ENCODE data around the gene UBXN6.

The UBXN6 gene

GRCh38 chr19:4477034-4477801 is 19.6 kb upstream of the UBXN6 start:
- no peak overlapping the region for H3K27ac Mint-ChIP-seq
- no peaks in the 10 kb centered on the region for H3K9me3 Mint-ChIP-seq
- H3K36me3 Mint-ChIP-seq (ENCODE audit: low read depth) = peaks cover 8% of the 10 kb centered on the region
- peaks cover 13% of the 10 kb centered on the region for H3K4me1 Mint-ChIP-seq (ENCODE audit: low read depth)
- H3K27me3 Mint-ChIP-seq (ENCODE audit: low read depth) = no peaks in the 10 kb centered on the region
- no peak overlapping the region for H3K4me3 Mint-ChIP-seq

DNA sequence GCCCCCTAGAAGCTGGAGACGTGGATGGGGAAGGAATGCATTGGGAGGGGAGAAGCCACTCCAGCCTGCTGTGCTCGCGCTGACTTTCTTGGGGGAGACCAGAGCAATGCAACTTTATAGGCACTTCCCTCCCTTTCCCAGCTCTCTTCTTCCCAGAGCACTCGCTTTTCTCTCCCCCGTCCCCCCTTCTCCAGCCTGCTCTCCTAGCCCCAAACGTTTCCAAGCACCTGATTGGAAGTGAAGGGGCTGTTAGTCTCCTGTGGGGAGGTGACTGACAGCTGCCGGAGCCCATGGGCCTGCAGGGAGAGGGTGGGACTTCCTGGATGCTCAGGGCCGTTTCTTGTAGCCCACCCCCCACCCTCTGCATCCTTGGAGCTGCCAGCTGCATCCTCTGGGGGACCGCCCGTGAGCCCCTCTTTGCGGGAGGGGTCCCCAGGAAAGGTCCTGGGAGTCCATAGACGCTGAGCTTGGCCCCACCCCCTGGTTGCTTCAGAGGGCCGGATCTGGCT is 17.0 kb upstream of the UBXN6 start:
- H3K27me3 Mint-ChIP-seq (ENCODE audit: low read depth) = no peaks in the 10 kb centered on the region
- H3K36me3 Mint-ChIP-seq (ENCODE audit: low read depth) = peaks cover 8% of the 10 kb centered on the region
- no peaks in the 10 kb centered on the region for H3K9me3 Mint-ChIP-seq
- H3K4me3 Mint-ChIP-seq = peak overlapping the region; percentile 85
- H3K27ac Mint-ChIP-seq = peak overlapping the region; percentile 70
- H3K4me1 Mint-ChIP-seq (ENCODE audit: low read depth) = peaks cover 17% of the 10 kb centered on the region

DNA sequence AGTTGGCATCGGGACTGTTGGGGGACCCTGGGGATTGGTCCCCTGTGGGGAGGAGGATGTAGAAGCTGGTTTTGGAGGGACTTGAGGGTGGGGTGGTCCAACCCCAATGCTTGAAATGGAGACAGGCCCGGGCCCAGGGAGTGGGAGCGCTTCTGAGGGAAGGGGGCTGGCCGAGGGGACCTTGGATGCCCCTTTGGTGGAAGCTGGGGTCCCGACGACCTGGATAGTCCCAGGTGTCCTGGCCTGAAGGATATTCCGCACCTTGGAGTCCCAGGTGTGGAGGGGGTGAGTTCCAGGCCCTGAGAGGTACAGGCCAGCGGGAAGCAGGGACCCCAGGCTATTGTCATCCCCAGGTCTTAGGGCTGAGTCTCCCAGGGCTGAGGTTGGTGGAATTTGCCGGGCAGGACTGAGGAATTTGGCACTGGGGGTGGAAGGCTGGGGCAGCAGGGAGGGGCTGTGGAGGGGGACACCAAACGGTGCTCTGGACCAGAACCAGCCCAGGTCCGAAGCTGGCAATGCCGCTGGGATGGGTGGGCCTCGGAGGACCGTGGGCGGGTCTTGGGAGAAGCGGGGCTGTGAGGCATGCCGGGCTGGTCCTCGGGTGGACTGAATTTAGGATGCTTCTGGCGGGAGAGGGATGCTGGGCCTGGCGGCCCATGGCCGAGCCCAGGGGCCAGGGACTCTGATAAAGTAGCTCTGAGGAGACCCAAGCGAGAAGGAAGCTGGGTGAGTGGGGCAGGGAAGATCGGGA is 16.3 kb upstream of the UBXN6 start:
- H3K27ac Mint-ChIP-seq = peak overlapping the region; percentile 70
- peak overlapping the region; percentile 85 for H3K4me3 Mint-ChIP-seq
- no peaks in the 10 kb centered on the region for H3K27me3 Mint-ChIP-seq (ENCODE audit: low read depth)
- peaks cover 17% of the 10 kb centered on the region for H3K4me1 Mint-ChIP-seq (ENCODE audit: low read depth)
- H3K36me3 Mint-ChIP-seq (ENCODE audit: low read depth) = peaks cover 8% of the 10 kb centered on the region
- no peaks in the 10 kb centered on the region for H3K9me3 Mint-ChIP-seq

DNA sequence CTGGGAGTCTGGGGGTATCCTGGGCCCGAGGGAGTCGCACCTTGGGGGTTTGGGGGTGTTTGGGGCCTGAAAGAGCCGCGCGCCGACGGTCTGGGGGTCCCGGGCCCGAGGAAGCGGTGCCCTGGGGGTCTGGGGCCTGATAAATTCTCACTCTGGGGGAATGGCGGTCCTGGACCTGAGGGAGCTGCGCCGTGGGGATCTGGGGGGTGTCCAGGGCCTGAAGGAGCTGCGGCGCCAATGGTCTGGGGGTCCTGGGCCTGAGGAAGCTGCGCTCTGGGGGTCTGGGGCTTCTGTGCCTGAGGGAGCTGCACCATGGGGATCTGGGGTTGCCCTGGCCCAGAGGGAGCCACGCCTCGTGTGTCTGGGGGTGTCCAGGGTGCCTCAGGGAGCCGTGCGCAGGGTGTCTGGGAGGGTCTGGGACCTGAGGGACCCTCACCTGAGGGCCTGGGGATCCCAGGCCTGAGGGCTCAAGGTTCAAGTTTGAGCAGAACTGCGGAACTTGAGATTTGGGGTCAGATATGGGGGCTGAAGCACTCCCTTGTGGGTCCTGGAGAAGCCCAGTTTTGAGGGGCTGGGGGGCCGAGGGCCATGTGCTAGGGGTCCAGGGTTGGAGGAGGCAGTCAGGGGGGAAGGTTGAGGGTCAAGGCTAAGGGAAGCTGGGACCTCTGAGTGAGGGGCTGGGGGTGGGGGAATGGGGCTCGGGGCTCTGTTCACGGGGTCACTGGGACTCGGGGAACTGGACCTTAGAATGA is 15.6 kb upstream of the UBXN6 start:
- no peaks in the 10 kb centered on the region for H3K9me3 Mint-ChIP-seq
- peak overlapping the region; percentile 85 for H3K4me3 Mint-ChIP-seq
- no peaks in the 10 kb centered on the region for H3K27me3 Mint-ChIP-seq (ENCODE audit: low read depth)
- H3K4me1 Mint-ChIP-seq (ENCODE audit: low read depth) = peaks cover 17% of the 10 kb centered on the region
- H3K27ac Mint-ChIP-seq = no peak overlapping the region
- peaks cover 8% of the 10 kb centered on the region for H3K36me3 Mint-ChIP-seq (ENCODE audit: low read depth)

DNA sequence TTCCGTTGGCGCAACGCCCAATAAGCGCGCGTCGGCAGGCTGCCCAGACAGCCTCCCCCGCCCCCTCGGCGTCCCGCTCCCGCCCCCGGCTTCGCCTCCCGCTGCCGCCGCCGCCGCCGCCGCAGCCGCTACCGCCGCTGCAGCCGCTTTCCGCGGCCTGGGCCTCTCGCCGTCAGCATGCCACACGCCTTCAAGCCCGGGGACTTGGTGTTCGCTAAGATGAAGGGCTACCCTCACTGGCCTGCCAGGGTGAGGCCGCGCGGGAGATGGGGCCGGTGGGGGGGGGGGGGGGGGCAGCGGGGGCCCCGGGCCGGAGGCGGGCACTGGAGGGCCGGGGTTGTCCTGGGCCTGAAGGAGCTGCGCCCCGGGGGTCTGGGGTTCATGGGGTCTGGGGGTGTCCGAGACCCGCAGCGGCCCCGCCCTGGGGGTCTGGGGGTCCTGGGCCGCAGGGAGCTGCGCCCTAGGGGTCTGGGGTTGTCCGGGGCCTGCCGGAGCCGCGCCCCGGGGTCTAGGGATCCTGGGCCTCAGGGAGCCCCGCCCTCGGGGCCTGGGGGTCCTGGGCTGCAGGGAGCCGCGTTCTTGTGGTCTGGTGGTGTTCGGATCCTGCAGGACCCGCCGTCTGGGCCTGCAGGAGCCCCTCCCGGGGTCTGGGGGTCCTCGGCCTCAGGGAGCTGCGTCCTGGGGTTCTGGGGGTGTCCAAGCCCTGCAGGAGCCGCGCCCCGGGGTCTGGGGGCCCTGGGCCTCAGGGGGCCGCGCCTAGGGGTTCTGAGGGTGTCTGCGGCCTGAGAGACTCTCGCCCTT is 14.8 kb upstream of the UBXN6 start, which contains the start of gene HDGFL2:
TSS of gene HDGFL2 (plus strand) at position 124 of the 801 bp plus-strand sequence. CDS start at position 178, 54 bp downstream.
- Mint-ChIP-seq H3K4me1 (ENCODE audit: low read depth) (peaks cover 17% of the 10 kb centered on the region), H3K4me3 (peak within 1 kb of the TSS; percentile 85), H3K36me3 (ENCODE audit: low read depth) (peaks cover 5% of the 10 kb centered on the region), H3K27ac (no peak within 1 kb of the TSS), H3K9me3 (no peaks in the 10 kb centered on the region), H3K27me3 (ENCODE audit: low read depth) (no peaks in the 10 kb centered on the region)

- no peaks in the 10 kb centered on the region for H3K9me3 Mint-ChIP-seq
- H3K4me1 Mint-ChIP-seq (ENCODE audit: low read depth) = peaks cover 17% of the 10 kb centered on the region
- peaks cover 4% of the 10 kb centered on the region for H3K36me3 Mint-ChIP-seq (ENCODE audit: low read depth)
- H3K27me3 Mint-ChIP-seq (ENCODE audit: low read depth) = no peaks in the 10 kb centered on the region
- H3K27ac Mint-ChIP-seq = no peak overlapping the region
- H3K4me3 Mint-ChIP-seq = no peak overlapping the region
Measured at GRCh38 chr19:4471403-4472173, 14.0 kb upstream of the UBXN6 start.

DNA sequence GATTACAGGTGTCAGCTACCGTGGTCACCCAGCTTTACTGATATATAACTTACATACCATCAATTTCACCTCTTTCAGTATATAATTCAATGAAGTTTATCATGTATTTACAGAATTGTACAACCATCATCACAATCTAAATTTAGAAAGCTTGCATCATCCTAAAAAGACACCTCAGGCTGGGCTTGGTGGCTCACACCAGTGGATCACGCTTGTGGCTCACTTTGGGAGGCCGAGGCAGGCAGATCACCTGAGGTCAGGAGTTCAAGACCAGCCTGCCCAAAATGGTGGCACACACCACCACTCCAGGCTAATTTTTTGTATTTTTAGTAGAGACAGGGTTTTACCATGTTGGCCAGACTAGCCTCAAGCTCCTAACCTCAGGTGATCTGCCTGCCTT is 10.2 kb upstream of the UBXN6 start:
- no peaks in the 10 kb centered on the region for H3K9me3 Mint-ChIP-seq
- no peak overlapping the region for H3K27ac Mint-ChIP-seq
- H3K4me1 Mint-ChIP-seq (ENCODE audit: low read depth) = peaks cover 4% of the 10 kb centered on the region
- no peaks in the 10 kb centered on the region for H3K36me3 Mint-ChIP-seq (ENCODE audit: low read depth)
- no peak overlapping the region for H3K4me3 Mint-ChIP-seq
- no peaks in the 10 kb centered on the region for H3K27me3 Mint-ChIP-seq (ENCODE audit: low read depth)

DNA sequence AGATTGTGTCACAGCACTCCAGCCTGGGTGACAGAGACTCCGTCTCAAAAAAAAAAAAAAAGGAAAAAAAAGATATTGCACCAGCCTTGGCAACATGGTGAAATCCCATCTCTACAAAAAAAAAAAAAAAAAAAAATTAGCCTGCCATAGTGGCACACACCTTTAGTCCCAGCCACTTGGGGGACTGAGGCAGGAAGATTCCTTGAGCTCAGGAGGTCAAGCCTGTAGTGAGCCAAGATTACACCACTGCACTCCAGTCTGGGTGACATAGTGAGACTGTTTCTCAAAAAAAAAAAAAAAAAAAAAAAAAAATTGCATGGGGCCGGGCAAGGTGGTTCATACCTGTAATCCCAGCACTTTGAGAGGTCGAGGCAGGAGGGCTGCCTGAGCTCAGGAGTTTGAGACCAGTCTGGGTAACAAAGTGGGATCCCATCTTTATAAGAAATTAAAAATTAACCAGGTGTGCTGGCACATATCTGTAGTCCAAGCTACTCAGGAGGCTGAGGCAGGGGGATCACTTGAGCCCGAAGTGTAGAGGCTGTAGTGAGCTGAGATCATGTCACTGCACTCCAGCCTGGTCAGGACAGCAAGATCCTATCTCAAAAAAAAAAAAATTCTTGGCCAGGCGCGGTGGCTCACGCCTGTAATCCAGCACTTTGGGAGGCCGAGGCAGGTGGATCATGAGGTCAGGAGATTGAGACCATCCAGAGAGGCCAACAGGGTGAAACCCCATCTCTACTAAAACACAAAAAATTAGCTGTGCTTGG is 7.4 kb upstream of the UBXN6 start:
- Mint-ChIP-seq H3K27ac (no peak overlapping the region), H3K4me1 (ENCODE audit: low read depth) (no peaks in the 10 kb centered on the region), H3K27me3 (ENCODE audit: low read depth) (no peaks in the 10 kb centered on the region), H3K4me3 (no peak overlapping the region), H3K36me3 (ENCODE audit: low read depth) (no peaks in the 10 kb centered on the region), H3K9me3 (no peaks in the 10 kb centered on the region)

DNA sequence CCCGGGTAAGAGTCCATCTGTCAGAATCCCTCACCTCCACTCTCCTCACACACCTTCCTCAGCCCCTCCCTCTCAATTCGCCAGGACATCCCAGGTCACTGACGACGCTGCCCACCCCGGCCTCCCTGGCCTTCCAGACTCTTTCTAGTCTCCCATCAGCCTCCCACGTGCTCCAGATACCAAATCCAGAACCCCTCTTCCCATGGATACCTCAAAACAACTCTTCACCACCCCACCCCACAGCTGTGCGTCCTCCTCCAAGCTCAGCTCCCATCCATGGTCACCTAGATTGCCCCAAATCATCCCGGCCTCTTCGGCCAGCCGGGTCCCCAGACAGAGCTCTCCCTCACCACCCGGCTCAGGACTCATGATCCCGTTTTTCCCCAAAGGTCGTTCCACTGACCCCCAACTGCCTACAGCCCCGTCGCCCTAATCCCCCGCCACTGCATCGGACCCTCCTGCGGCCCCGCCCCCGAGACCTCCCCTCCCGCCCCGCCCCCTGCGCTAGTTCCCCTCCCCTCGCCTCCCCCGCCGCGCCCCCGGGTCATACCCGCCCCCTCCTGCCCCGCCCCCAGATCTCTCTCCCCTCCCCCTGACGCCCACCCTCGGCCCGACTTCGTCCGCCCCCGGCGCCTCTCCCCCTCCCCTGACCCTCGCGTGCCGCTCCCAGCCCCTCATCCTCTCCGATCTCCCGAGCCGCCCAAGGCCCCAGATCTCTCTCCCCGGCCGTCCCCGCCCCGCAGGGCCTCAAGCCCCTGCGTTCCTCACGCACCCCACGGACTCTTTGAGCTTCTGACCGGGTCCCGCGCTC is 546 bp downstream of the UBXN6 start:
- no peaks in the 10 kb centered on the region for H3K9me3 Mint-ChIP-seq

DNA sequence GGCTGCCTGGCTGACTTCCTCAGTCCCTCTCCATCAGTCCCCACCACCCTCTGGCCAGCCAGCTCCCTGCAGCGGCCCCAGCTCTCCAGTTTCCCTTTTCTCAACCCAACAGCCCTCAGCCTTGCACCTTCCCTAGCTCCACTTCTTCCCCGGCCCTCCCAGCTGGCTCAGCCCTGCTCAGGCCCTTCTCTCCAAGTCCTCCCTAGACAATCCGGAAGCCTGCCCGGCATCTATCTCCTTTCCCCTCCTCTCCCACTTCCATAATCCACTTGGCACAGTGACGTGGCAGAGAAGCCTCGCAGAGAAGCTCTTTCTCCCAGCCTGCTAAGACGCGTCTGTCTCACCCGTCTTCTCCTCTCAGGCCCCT is 1.1 kb downstream of the UBXN6 start:
- no peaks in the 10 kb centered on the region for H3K9me3 Mint-ChIP-seq
- H3K4me1 Mint-ChIP-seq (ENCODE audit: low read depth) = peaks cover 12% of the 10 kb centered on the region
- H3K27me3 Mint-ChIP-seq (ENCODE audit: low read depth) = no peaks in the 10 kb centered on the region
- H3K27ac Mint-ChIP-seq = peak overlapping the region; percentile 90
- peak overlapping the region; percentile 91 for H3K4me3 Mint-ChIP-seq
- peaks cover 5% of the 10 kb centered on the region for H3K36me3 Mint-ChIP-seq (ENCODE audit: low read depth)

More for the DNA sequence above, 546 bp downstream of the UBXN6 start:
- Mint-ChIP-seq H3K27ac (peak overlapping the region; percentile 90), H3K4me3 (peak overlapping the region; percentile 92), H3K27me3 (ENCODE audit: low read depth) (no peaks in the 10 kb centered on the region), H3K4me1 (ENCODE audit: low read depth) (peaks cover 12% of the 10 kb centered on the region), H3K36me3 (ENCODE audit: low read depth) (peaks cover 5% of the 10 kb centered on the region)

- H3K4me3 Mint-ChIP-seq = peak overlapping the region; percentile 91
- H3K36me3 Mint-ChIP-seq (ENCODE audit: low read depth) = peaks cover 5% of the 10 kb centered on the region
- no peaks in the 10 kb centered on the region for H3K27me3 Mint-ChIP-seq (ENCODE audit: low read depth)
- H3K9me3 Mint-ChIP-seq = no peaks in the 10 kb centered on the region
- H3K27ac Mint-ChIP-seq = peak overlapping the region; percentile 90
- peaks cover 12% of the 10 kb centered on the region for H3K4me1 Mint-ChIP-seq (ENCODE audit: low read depth)
Measured at GRCh38 chr19:4455719-4456475, 1.7 kb downstream of the UBXN6 start.
